ENCODE data around the gene HOXC11.

Gene HOXC11

DNA sequence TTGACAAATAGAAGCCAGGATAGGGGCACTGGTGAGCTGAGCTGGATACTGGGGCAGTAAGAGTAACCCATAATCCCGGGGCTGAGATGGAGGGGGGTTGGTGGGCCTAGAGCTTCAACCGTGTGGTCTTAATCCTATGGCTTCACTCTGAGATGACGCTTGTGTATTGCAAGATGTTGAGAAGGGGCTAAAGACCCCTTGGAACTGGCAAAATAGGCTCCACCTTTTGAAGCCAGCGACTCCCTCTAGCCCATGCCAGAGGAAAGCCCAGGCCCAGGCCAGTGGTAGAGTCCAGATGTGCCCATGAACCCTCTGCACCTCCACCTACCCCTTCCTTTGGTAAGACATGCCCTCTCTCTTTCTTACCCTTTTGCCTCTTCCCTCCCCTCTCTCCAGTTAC lies 13.6 kb upstream of the HOXC11 start:
- DNase-seq: no peak

DNA sequence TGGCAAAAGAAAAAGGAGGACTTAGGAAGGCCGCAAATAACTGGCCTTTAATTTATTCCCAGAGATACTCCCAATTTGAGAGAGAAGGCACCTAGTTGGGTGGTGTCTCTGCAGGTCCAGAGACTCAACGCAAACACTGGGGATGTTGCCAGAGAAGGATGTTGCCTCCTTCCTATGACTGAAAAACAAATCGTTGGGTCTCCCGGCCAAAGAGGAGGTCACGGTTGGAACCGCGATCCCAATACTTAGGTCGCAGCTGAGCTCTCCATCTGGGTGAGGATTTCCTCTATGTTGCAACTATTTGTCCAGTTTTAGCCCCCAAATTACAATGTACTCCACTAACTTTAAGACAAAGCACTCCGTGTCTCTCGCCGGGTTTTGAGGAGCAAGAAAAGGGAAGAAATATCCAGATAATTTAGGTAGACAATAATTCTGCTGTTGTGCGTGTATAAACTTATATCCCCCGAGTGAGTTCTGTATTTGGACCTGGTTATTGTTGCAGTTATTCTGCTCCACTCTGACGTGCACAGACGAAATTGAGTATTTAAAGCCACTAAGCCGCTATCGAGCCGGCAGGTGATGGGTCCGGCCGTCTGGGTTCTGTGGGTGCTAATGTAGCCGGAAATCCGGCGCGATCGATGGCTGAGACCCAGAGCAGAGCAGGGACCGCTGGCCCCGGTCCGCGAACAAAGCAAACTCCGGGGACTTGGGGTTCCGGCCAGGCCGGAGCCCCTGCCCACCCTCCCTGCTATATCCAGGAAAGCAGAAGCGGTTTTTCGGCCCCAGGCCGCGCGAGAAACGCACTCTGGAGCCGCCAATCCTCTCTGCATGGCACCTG lies 12.5 kb upstream of the HOXC11 start:
- no peak for DNase-seq

DNA sequence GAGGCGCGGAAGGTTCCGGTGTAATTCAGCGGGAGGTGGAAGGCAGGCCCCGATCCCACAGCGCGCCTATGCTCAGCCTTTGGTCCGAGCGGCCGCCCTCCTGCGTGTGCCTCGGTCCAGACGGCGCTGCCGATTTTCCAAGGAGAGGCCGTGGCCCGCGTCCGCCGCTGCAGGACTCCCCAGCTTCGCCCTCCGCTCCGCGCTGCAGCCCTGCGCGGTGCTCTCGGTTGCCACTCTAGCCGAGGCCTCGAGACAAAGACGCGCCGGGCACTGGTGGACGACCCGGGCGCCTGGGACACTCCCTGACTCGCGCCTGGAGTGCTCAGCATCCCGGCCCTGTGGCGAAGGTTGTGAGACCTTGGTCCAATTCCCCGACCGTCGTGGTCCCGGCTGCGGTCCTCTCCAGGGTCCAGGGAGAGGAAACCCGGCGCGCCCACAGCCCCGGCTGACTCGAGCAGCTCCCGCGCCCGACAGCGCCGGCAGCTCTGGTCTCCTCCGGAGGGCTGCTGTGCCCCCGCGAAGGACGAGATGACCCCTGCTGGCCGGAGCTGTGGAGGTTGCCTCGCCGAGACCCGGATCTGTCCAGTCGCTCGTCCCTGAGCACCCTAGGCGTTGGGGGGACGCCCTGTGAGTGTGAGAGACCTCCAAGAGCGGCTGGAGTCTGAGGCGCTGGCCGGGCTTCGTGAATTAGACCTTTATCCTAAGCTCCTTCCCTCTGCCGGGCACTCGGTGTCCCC lies 11.7 kb upstream of the HOXC11 start:
- DNase-seq: no peak

DNA sequence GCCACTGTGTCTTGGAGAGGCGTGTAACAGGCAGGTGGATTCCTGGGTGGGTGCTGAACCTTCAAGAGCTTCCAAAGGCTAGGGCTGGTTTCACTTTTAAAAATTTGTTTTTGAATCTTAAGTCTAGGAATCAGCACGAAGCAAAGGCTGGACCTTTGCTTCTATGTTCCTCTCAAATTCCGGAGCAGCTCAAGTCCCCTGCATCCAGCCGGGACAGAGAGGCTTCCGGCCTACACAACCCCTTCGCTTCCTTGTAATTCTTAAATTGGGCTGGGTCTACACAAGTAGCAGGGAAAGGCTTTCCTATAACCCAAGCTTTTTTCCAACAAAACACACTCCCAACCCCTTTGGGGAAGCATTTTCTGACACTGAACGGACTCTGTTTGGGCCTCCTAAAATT lies 9.9 kb upstream of the HOXC11 start:
- DNase-seq: no peak

DNA sequence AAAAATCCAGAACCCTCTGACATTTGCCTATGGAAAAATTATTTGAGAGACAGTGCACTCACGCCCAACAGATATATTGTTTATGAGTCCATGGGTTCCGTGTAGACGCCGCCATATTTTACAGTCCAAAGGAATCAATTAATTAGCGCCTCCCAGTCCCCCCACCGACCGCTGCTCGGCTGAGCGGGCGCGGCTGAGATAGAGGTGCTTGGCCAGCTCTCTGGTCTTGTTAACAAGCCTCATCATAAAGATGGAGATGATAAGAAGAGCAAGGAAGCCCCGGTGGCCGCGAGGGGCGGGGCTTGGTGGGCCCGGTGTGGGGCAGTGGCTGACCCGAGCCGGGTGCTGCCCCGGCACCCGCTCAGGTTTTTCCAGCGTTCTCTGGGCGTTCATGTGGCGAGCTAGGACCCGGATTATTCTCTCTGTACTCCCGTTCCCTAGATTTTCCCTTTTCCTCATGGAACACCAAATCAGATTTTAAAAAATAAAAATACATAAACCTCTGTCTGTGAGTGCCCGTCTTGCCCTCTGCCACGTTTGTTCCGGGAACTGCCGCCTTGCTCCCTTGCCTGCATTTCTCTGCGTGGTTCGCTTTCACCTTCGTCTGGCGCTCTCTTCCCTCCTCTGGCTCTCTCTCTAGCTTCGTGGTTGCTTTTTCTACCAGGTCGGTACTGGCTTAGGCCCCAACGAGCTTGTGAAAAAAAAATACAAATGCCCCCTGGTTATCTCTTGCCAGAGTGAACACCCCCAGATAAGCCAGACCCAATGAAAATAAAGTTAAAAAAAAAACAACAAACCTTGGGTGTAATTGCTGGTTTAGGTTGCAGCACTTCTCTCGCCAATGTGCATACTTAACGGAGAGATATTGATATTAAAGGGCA lies 9.3 kb upstream of the HOXC11 start:
- DNase-seq: no peak

DNA sequence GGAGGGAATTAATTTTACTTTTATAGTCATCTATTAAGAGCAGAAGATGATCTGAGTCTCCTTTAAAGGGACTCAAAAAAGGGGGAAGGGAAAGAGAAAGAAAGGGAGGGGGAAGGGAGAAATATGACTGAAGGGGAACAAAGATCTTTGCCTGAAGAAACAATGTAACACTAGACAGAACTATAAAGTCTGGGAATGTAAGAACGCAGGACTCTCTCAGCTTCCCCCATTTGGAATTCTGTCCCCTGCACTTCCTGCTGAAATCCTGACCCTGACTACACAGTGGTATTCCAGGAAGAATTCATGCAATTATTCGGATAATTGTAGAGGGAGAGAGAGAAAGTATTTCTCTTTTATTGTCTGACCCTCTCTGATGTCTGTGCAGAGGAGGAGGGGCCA lies 8.6 kb upstream of the HOXC11 start:
- no peak for DNase-seq

DNA sequence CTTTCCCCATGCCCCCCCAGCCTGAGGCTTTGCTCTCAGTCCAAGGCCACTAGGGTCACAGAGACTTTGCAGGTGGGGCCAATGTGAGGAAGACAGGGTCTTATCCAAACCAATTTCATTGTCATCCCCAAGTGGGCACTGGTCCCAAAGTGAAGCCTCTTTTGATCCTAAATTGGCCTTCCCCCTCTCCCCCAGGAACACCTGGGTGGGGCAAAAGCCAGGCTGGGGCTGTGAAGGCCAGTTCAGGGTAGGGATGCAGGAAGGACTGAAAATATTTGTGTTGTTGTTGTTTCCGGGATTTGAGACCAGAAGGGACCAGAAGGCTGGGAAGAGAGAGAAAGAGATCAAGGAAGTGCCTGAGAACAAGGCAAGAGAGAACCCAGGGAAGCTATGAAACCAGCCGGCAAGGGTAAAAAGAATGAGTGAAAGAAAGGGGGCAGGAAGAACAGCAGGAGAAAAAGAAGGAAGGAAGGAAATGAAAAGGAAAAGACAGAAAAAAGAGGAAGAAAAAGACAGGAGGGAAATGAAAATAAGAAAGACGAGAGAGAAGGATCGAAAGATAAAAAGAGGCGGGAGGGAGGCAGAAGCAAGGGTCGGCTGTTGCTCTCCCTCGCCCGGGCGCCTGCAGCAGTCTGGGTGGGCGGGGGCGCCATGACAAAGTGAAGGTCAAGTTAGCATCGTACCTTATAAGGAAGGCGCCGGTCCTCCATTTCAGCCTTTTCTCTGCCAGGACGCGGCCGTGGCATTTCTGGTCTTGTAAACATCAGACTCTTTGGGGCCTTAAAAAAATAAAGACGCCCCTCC lies 7.4 kb upstream of the HOXC11 start:
- no peak for DNase-seq

DNA sequence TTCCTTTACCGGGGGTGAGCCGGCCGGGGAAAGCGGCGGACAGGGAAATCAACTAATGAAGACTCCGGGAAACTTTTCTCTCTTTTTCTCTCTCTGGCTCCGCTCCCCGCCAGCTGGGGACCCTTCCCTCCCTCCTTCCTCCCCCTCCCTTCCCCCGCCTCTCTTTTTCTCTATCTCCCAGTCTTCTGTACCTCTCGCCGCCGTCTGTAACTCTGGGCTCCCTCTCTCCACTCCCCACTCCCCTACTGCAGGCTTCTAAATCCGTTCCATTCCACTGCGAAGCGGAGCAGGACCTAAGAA lies 6.9 kb upstream of the HOXC11 start:
- DNase-seq: no peak

DNA sequence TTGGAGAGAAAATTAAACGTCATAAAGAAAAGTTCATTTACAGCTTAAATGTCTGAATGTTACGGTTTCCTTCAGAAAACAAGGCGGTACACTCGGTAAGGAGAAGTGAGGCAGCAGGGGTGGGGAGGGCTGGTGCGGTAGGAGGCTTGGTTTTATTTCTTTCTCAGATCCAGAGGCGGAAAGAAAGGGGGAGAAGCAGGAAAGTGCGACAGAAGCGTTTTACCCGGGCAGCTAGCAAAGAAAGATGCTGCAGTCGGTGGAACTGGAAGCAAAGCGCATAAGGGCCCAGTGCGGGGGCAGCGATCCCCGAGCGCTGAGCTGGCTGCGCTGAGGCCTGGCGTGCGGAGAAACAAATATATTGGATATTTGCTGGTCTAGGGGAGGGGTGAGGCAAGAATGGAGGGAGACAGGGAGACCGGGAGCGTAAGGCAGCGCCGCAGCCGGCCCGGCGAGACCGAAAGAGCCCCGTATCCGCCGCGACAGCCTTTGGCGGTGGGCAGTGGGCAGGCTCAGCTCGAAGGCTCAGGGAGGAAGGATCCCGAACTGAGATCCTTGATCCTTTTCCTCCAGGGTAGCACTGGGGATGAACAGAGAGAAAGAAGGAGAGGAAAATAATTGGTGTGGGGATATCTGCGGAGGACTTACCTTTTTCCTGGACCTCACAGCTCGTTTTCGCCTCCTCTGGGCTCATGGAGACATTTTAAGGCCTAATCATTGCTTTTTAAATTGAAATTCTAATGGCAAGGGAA lies 6.4 kb upstream of the HOXC11 start:
- no peak for DNase-seq

DNA sequence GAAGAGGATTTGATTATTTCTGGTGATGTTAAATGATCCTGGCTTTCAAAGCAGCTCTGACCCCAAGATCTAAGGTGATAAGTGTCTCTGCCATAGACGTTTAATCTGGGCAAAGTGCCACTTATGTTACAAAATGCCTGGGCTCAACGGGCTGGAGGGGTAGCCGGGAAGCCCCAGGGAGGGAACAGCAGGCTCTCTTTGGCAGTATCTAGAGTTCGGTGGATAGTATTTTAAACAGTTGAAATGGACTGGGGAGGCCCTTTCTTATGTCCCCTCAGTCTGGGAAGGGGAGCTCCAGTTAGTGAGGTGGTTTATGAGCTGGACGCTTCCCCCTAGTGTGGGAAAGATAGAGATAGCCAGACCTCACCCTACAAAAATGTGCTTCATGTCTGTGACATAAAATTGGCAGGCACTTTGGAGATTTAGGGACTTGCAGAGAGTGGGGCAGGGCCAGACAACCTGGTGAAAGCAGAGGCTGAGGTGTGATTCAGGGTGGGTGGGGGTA lies 5.5 kb upstream of the HOXC11 start:
- no peak for DNase-seq

DNA sequence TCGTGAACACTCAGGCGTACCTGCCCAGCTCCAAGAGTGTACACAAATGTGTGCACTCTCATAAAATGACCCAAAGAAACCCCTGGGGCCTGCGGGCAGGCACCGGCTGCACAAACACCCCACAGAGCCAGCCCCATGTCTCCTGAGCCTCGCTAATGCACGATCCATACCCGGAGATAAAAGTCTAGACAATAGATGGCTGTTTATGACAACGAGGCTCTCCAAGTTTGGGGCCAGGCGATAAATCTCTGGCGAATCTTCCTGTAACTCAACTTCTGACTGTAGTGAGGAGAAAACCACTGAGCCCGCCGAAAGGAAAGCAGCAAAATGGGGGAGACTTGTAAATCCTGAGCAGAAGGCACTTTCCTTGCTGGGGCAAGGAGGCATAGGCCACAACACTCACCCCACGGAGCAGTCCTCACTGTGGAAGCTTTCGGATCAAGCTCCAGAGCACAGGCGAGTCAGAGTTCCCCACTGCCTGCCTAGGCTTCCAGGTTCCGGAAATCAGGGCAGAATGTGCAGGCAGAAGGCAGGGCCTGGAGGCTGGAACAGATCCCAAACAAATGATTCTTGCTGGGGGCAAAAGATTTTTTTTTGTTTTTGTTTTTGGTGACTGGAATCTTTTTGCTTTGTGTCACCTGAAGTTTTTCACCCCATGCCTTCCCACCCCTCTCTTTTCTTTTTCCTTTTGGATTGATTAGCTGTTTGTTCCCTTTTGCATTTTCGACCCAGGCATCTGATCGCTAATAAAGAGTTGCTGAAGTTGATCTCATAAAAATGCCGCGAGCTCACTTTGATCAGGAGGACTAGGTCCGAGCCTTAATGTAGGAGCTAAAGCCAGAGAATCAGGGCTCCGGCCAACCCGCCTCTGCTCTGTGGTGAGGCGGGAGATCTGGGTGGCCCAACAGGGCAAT lies 4.5 kb upstream of the HOXC11 start:
- DNase-seq: no peak

DNA sequence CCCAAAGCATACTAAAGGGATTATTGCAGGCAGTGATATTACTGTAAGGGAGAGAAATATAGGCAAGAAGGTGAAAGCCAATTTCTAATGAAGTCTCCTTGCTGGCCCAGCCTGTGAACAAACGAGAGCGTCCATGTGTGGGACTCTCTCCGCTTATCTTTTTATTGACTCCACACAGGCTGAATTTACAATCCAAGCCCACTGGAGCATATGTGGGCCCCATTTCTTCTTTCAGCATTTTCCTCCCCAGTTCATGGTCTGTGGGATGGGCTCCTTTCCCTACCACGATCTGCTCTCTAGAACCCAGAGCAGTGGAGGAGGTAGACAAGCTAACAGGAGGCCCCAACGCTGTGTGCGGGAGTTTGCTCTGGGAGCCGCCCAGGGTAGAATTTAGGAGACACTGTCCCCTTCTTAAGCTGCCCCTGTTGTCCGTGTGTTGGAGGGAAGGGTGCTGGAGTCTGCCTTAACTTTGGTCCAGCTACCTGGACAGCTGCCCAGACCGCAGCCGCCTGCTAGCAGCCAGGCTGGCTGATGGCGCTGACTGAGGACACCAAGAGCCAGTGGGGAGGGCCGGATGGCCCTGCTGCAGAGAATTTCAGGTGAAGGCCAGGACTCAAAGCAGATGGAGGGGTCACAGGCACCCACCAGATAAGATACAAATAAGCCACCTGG lies 3.2 kb upstream of the HOXC11 start:
- DNase-seq: no peak

DNA sequence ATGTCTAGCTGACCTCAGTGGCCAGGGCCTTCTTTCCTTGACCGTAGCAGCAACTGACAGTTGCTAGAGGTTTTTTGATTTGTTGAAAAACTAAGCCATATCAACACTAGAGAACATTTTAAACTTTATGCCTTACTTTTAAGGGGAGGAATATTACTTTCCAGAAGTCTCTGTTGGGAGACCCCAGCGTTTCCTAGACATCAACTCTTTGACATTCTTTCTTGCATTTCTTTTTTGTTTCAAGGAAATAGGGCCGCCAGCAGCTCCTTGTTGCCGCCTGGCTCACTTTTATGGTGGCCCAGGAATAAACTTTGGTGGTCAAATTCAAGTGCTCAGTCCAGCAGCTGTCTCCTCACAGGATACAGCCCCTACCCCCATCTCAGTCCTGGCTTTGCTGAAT lies 2.5 kb upstream of the HOXC11 start:
- no peak for DNase-seq

DNA sequence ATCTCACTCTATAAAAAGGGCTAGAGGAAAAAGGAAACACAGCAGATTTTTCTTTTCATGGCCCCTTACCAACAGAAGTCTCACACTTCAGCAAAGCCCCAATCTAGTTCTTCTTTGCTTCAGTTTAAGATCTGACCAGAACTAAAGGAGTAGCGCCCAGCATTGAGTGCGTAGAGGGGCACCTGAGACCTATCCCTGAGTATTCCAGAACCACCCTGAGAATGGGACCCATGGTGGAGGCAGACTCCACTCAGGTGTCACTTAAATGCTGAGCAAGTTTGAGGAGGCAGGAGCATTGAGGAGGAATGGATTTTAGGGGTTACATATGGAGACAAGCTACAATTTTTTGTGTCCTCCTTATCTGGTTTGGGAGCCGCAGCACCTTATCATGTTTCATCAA lies 1.8 kb upstream of the HOXC11 start:
- DNase-seq: no peak

DNA sequence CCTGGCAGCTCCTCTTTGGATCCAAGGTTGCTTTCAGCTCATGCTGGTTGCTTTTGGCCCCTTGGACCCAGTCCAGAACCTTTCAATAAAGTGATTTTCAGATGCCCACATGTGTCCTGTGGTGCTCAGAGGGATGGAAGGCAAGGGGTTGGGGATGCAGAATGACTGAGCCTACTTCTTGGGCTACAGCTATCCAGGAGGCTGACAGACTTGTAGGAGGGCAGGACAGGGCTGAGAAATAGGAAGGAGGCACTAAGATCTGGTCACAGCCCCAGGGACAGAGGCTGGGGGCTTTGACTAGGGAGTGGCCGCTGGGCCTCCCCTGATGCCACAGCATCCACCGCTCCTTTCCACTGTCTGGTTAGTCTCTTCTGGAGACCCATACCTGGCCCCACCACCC lies 1.2 kb upstream of the HOXC11 start:
- DNase-seq: no peak

DNA sequence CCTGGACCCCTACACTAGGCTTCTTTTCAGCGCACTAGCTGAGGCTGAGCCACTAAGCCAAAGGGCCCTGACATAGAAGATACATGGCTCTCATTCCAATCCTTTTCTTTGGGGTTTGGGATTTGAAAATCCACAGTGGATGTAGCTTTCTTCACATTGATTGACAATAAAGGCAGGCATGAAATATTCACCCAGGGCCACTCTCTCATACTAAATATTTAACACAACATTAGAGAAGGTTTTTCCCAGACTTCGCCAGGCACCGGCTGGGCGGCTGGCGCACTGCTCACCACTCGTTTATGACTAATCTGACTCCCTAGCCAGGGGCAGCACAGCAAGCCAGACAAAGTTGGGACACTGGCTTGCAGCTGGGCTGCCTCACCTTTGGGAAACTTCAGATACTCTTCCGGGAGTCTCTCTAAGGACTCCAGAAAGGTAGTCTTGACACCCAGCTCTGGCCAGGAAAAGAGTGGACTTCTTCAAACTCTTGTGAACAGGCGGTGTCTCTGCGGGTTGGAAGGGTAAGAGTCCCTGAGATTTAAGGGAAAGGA lies 699 bp upstream of the HOXC11 start:
- DNase-seq: no peak

DNA sequence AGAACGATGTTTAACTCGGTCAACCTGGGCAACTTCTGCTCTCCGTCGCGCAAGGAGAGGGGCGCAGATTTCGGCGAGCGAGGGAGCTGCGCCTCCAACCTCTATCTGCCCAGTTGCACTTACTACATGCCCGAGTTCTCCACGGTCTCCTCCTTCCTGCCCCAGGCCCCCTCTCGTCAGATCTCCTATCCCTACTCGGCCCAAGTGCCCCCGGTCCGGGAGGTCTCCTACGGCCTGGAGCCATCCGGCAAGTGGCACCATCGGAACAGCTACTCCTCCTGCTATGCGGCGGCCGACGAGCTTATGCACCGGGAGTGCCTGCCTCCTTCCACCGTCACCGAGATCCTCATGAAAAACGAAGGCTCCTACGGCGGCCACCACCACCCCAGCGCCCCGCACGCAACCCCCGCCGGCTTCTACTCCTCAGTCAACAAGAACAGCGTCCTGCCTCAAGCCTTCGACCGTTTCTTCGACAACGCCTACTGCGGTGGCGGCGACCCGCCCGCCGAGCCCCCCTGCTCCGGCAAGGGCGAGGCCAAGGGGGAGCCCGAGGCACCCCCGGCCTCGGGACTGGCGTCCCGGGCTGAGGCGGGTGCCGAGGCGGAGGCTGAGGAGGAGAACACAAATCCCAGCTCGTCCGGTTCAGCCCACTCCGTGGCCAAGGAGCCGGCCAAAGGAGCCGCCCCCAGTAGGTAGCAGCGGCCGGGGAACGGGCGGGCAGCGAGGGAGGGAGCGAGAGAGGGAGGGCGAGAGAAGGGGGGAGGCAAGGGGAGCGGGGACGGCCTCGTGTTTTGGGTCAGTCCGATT lies 513 bp downstream of the HOXC11 start:
- peak; percentile 16 for DNase-seq

DNA sequence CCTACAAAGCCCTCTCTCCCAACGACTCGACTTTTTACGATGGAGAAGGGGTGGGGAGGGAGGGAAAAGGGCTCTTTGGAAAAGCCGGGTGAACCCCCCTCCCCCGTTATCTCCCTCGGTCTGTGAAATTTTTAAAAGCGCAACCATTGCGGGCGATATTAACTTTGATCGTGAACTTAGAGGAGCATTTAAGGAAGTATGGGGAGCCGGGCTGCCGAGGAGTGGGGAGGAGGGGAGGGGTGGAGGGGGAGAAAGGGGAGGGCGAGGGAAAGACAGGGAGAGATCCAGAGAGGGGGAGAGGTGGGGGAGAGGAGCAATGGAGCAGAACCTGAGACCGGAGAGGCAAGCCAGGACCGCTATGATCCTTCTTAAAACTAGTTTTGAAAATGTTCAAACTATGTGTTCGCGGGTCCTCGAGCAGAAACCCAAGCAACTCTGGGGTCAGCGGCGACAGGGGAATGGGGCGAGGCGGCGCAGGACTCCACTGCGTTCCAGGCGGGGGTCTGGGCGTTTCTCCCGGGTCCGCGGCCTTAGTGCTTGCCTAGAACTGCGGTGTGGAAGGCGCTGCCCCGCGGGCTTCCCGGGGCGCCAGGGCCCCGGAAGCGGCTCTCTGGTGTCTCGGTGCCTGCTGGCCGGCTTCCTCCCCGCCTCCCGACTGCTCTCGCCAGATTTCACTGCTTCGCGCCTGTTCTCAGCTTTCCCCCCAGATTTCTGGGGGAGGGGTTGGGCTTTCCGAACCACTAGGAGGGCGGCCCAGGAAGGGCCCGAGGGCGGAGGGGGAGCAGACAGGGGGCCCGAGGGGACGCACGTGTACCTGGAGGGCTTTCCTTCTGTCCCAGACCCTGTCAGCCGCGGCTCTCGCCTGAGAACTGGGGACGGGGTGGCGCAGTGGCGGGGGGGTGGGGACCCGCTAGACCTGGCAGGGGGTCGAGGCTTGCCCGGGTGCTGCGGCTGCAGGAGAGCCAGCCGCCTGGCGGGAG lies 1.4 kb downstream of the HOXC11 start, which contains the start of gene HOTAIR:
Gene HOTAIR, minus strand, starts transcription at position 871 of the 980 bp plus-strand sequence.
- DNase-seq: peak; percentile 47

Data from CD4-positive, alpha-beta T cell treated with Interleukin-17A for 4 hours (primary cell).